Right atrium auricular region (tissue), 2 donors: ENCODE measurements around the gene ZNF226. TPM values are rescaled to one million over a fixed set of nuclear protein-coding genes. Genes with fewer than 3 reads are reported as not detected.

Experiments
- DNase-seq: peaks from one replicate; pipeline ENCODE4 v3.0.0-alpha.2; 2019; ENCODE audit warnings: low spot score
- H3K27ac ChIP-seq, 2 donors: fragments of 200-600 bp; sonication (generic); 1 replicate in 1 of 2; 2 replicates in 1 of 2; pipeline ENCODE4 v1.5.1; 2016 to 2019
- H3K27me3 ChIP-seq, 2 donors: fragments of 200-600 bp; sonication (generic); one replicate each; pipeline versions ENCODE4 v1.5.1 to v1.6.0; 2017 to 2019
- H3K36me3 ChIP-seq: fragments of 200-600 bp; sonication (generic); one replicate; pipeline ENCODE4 v1.5.1; 2016
- H3K4me1 ChIP-seq, 2 donors: fragments of 200-600 bp; sonication (generic); one replicate each; pipeline versions ENCODE4 v1.5.1 to v1.6.0; 2017 to 2019
- H3K4me3 ChIP-seq, 2 donors: fragments of 200-600 bp; sonication (generic); 1 replicate in 1 of 2; 2 replicates in 1 of 2; pipeline ENCODE4 v1.5.1; 2017 to 2019; ENCODE audit warnings: mild to moderate bottlenecking in 1 of 2, moderate library complexity in 1 of 2
- H3K9me3 ChIP-seq, 2 donors: fragments of 200-600 bp; sonication (generic); one replicate each; pipeline ENCODE4 v1.5.1; 2019
- CTCF ChIP-seq, 2 donors: fragments of 200-600 bp; sonication (generic); IDR thresholded peaks; one replicate each; pipeline ENCODE4 v1.5.1; 2019; ENCODE audit warnings: antibody characterized with exemption in 2 of 2
- total RNA-seq, 2 donors: library from RNA; depleted of rRNA; stranded (reverse); fragments of >200 nt; gene quantifications; one replicate each; pipeline ENCODE4 v1.1.0, GENCODE V29; 2016

The ZNF226 gene
- total RNA-seq, 2 donors from 2014 or later = 11.5 to 17.1 TPM

- Histone ChIP-seq H3K27me3 (no peaks in the 10 kb centered on the region), H3K27ac (no peak overlapping the region), H3K4me1 (no peaks in the 10 kb centered on the region), H3K36me3 (peaks cover 14% of the 10 kb centered on the region), H3K9me3 (peaks cover 4 to 49% of the 10 kb centered on the region in 2 donors), H3K4me3 (no peak overlapping the region)
- no peak for TF ChIP-seq CTCF (IDR thresholded peaks at IDR 0.05)
- DNase-seq = no peak
Measured at GRCh38 chr19:44180968-44181367, 16.1 kb downstream of the ZNF226 start.

- H3K4me3 ChIP-seq = no peak overlapping the region
- no peak overlapping the region for H3K27ac ChIP-seq
- no peaks in the 10 kb centered on the region for H3K27me3 ChIP-seq
- no peak for TF ChIP-seq CTCF (IDR thresholded peaks at IDR 0.05)
- DNase-seq = no peak
- peaks cover 4 to 38% of the 10 kb centered on the region in 2 donors for H3K9me3 ChIP-seq
- no peaks in the 10 kb centered on the region for H3K4me1 ChIP-seq
- peaks cover 2% of the 10 kb centered on the region for H3K36me3 ChIP-seq
Measured at GRCh38 chr19:44182145-44182544, 17.2 kb downstream of the ZNF226 start.

DNA sequence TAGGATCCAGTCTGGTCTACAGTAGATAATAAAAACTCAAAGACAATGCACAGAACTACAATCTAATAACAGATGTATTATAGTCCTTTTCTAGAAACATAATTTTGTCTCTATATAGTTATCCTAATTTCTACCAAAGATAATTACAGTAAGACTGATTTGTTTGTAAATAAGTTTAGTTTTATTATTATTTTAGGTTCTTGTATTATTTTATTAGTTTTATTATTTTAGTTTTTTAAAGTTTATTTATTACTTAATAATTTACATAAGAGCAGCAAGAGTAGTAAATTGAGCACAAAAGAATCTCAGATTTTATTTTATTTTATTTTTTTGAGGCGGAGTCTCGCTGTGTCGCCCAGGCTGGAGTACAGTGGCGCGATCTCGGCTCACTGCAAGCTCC, 25.1 kb downstream of the ZNF226 start:
- H3K9me3 ChIP-seq = peaks cover 0 to 25% of the 10 kb centered on the region in 2 donors
- no peak for DNase-seq
- no peaks in the 10 kb centered on the region for H3K36me3 ChIP-seq
- H3K27me3 ChIP-seq = no peaks in the 10 kb centered on the region
- no peaks in the 10 kb centered on the region for H3K4me1 ChIP-seq
- TF ChIP-seq CTCF (IDR thresholded peaks at IDR 0.05) = no peak
- no peak overlapping the region for H3K27ac ChIP-seq
- no peak overlapping the region for H3K4me3 ChIP-seq

DNA sequence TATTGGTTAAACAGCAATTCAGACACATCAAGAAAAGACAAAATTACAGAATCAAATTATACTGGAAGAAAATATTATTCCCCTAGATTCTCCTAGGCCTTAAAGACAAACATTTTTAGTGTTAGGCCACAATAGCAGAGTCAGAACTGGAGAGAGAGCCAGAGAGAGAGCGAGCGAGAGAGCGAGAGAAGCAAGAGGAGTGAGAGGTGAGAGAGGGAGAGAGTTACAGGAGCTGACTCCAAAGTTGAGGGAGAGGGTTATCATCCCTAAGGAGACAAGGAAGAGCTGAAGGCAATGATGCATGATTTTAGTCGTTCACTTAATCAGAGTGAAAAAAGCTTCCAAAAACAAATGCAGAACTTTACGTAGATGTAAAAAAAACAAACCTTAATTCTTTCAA, 27.2 kb downstream of the ZNF226 start:
- Histone ChIP-seq H3K4me1 (no peaks in the 10 kb centered on the region), H3K4me3 (no peak overlapping the region), H3K36me3 (no peaks in the 10 kb centered on the region), H3K27ac (no peak overlapping the region), H3K9me3 (peaks cover 0 to 25% of the 10 kb centered on the region in 2 donors), H3K27me3 (no peaks in the 10 kb centered on the region)
- no peak for TF ChIP-seq CTCF (IDR thresholded peaks at IDR 0.05)
- no peak for DNase-seq

DNA sequence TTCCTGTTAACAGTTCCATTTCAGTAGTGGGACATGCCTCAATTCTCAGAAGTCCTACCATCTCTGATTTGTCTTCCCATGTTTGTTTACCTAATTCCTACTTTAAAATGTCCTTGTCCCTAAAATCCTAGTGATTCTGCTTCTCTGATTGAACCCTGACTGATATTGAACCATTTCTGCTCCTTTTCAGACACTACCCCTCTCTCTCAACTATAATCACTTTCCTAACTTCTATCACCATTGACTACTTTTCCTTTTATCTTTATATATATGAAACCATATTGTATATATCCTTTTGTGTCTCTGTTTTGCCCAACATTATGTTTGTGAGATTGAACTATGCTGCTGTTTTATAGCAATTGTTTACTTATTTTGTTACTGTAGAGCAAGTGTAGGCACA, 31.9 kb downstream of the ZNF226 start:
- TF ChIP-seq CTCF (IDR thresholded peaks at IDR 0.05) = no peak
- H3K9me3 ChIP-seq = peaks cover 0 to 18% of the 10 kb centered on the region in 2 donors
- H3K4me1 ChIP-seq = no peaks in the 10 kb centered on the region

GRCh38 chr19:44202470-44202869, 37.6 kb downstream of the ZNF226 start:
- no peak overlapping the region for H3K4me3 ChIP-seq

More for the DNA sequence above, 31.9 kb downstream of the ZNF226 start:
- no peak overlapping the region for H3K27ac ChIP-seq
- no peak for DNase-seq
- H3K27me3 ChIP-seq = no peaks in the 10 kb centered on the region
- no peaks in the 10 kb centered on the region for H3K36me3 ChIP-seq
- H3K4me3 ChIP-seq = no peak overlapping the region

More at GRCh38 chr19:44202470-44202869, 37.6 kb downstream of the ZNF226 start:
- H3K27me3 ChIP-seq = no peaks in the 10 kb centered on the region
- no peak for DNase-seq
- H3K4me1 ChIP-seq = no peaks in the 10 kb centered on the region
- H3K9me3 ChIP-seq = no peaks in the 10 kb centered on the region
- no peak overlapping the region for H3K27ac ChIP-seq
- TF ChIP-seq CTCF (IDR thresholded peaks at IDR 0.05) = no peak
- no peaks in the 10 kb centered on the region for H3K36me3 ChIP-seq
